T-helper 22 cell (primary cell): ENCODE results near the gene CHSY3.

ENCODE experiments used
- DNase-seq: peaks from one replicate; pipeline ENCODE4 v3.0.0-alpha.2; 2020; ENCODE audit warnings: low read depth

CHSY3 gene

DNA sequence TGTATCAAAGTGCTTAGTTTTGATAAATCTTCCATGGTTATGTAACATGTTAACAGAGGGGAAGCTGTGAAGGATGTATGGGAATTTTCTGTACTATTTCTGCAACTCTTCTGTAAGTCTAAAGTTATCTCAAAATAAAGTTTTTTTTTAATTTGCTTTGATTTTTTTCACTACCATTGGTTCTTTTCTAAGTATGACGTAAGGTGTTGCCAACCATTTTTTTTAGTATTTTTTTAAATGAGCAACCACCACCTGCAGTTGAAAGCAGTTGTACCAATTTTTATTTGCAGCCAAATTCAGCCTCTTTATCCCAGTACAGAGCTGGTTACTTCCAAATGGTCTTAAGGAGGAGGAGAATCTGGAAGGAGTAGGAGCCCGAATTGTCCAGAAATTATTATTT lies 192.2 kb downstream of the CHSY3 start:
- no peak for DNase-seq

DNA sequence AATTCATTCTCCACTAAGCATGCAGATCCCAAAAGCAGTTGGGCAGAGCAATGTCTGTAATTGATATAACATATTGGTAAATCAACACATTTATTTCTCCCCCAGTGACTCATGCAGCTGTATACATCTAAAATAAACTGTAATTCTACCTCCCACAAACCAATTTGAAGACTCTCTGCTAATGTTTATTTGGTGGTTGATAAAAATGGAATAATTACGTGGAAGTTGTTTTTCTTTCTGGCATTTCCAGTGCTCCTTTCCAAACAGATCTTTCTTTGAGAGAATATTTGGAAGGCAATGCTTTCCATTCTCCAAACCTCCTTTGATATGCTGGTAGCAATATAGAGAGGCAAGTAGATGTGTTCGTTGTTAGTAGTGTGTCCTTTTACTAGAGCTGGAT lies 194.7 kb downstream of the CHSY3 start:
- DNase-seq, result no peak

DNA sequence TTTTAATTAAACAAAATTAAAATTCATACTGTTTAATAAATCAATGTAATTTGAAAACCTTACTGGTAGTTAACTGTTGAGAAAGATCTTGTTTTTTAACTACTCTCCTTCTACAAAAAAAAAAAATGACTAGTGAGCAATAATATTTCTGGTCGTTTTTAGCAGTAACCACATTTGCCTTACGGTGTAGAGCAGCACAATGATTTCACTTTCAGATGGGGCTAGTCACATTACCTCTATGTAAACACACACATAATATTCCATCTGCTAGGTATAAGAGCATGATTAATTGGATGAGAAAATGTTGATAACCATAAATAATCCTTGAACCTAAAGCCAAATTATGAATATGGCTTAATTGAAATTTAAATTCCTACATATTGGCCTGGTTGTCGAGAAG lies 198.1 kb downstream of the CHSY3 start:
- DNase-seq, result no peak

DNA sequence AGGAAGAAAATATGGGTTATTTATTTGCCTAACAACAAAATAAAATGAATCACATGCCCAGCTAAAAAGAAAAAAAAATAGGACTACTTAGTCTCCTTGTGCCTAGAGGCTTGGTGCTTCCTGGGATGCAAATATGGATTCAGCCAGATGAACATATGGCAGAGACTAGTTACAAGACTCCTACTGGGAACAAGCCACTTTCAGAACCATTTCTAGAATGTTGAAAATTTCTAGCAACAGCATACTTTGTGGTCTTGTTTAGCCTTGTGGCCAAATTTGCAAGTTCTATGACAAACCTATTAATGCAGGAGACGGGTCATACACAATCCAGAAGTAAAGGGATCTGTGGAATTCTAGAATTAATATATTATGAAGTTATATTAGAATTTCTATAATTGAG lies 198.7 kb downstream of the CHSY3 start:
- no peak for DNase-seq

DNA sequence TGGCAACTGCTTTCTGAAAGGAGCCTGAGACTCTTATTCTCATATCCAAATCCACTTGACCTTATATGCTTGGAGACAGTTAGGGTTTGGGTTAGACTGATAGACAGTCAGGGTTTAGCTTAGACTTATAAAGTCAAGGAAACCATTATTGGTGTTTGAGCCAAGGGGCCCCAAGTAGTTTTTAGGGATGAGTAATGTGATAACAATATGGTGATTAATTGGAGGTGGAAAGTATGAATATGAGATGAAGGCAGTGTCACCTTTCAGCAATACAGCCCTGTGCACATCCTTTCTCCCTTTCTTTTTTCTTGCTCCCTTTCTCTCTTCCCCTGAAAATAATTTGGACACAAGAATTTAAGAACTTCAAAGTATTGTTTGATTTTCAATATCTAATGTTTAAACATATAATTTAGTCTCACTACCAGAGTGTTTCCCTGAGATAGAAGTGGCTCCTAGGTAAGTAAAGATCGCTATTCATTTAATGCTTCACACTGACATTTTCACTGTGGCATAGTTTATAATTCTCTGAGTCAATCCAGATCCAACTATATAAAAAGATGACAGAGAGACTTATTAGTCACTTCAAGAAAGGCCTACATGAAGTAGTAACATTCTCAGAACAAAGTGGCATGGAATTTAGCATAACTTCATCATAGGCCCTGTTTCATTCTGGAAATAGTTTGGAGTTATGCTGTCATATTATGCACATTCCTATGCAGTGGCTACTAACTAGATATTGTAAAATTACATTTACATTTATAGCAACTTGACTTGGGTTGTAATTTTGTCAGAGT lies 200.8 kb downstream of the CHSY3 start:
- no peak for DNase-seq

DNA sequence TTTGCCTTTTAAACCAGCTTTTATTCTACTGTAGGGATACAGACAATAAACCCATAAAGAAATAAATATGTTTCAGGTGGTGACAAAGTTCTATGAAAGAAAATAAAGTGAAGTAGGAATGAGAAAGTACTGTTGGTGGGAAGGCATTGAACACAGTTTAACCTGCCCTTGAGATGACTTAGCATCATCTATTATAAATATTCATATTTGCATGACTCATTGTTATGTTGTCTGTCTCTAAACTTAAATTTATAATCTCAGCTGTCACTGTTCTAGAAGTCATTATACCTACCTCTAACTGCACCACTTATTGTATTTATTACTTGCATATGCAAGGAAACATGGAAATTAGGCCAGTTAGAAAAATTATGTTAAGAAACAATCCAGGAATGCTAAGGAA lies 202.2 kb downstream of the CHSY3 start:
- no peak for DNase-seq

DNA sequence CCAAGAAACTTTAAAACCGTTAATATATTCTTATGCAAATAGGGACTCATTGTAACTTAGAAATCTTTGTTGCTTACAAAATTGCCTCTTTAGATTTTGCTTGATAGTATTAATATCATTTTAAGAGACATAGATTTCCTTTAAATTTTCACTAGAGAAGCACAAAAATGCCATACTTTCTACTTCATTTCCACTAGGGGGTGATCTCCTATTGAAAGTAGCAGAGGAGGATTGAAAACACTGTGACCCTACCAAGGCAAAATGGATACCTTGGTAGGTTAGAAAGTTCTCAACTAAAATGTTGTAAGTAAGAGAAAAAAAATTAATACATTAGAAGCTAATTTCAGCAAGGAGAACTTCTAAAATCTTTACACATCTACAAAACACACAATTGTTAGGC lies 204.9 kb downstream of the CHSY3 start:
- no peak for DNase-seq

DNA sequence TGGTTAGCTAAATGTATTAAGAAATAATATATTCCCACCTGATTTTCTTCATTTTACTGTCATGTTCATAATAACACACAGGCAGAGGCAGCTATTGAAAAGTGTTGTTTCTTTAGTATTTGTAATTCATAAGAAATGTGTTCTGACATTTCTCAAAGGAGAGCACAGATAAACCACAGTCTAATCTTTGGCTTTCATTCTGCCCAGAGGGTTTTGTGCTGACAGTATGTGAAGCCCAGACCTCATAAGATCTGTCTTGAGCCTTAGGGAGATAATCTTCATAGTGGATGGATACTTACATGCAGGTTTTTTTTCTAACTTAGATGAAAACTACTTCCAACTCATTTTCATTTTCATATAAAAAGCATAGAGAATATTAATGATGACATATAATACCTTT lies 206.1 kb downstream of the CHSY3 start:
- no peak for DNase-seq

DNA sequence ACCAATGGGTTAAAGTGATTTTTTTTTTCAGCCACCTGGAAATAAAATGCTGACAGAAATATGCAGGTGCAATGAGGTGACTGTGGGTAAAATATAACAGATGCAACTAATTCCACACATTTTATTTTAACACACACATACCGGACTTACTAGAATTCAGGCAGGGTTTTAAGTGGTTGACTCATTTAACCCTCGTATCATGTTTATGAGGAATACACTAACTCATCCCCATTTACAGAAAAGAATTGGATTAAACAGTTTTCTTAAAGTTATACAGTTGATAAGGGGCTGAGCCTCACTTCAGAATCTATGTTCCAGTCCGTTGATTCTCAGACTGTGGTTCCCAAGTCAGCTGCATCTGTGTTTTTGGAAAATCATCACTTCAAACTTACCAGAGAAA lies 207.5 kb downstream of the CHSY3 start:
- no peak for DNase-seq

DNA sequence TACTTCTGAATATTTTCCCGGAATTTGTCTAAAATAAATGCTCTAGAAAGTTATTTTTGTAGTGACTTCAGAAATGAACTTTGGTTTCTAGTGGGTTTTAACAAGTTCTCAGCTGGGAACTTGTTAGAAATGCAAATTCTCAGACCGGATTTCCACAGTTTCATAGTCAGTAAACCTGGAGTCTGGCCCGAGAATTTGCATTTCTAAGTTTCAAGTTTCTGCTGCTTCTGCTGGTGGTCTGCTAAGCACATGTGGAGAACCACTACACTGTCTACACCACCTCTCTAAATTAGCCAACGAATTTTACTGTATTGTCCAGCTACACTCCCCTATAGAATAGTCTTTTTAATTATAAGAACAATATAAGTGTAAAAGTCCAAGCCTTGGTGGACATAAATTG lies 208.0 kb downstream of the CHSY3 start:
- DNase-seq, result no peak

DNA sequence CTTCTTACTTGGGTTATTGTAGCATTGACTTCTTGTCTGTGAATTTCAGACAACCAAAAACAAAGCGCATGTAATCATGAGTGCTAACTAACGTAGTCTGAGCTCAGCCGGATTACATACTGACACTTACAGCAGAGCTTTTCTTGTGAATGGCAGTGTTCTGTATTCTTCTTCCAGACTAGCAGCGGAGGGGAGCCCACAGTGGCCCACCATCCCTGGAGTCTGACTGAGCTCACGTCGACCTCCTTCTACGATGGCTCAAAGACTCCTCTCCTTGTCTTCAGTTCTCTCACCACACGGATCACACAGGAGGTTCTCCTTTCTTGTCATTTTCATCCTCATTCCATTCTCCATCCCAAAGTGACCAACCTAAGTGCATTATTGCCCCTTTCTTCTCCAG lies 211.4 kb downstream of the CHSY3 start:
- no peak for DNase-seq

DNA sequence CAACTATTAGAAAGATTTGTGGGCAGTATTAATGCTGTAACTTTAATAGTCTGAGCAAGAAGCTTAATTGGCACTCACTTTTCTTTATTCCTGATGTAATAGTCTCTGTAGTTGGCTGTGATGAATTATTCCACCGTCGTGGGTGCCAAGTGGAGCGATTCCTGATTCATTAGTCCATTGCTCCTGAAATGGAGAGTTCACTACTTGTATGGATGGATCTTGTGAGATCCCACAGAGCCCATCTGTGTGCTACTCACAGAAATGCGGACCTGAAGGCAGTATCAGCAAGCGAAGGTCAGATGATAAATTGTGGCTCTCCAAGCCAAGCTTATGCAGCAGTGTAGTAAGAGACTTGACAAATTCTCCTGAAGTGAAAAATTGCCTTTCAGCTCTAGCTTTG lies 212.2 kb downstream of the CHSY3 start:
- DNase-seq, result no peak

DNA sequence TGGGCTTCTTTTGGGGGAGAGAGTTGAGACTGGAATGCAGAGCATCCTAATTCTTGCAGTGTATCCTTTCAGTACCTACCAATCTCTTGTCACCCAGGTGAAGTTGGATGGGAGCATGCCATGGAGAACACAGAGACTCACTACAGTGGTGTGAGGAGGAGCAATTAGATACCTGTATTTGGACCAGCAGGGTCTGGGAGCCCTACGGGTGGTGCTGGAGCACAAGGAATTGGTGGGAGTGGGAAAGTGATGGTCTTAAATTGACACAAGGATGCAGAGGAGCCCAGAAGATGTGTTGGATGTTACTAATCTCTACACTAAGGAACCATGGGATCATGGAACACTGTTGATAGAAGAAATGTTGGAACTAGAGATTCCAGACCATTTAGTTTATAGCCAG lies 212.7 kb downstream of the CHSY3 start:
- DNase-seq, result no peak

DNA sequence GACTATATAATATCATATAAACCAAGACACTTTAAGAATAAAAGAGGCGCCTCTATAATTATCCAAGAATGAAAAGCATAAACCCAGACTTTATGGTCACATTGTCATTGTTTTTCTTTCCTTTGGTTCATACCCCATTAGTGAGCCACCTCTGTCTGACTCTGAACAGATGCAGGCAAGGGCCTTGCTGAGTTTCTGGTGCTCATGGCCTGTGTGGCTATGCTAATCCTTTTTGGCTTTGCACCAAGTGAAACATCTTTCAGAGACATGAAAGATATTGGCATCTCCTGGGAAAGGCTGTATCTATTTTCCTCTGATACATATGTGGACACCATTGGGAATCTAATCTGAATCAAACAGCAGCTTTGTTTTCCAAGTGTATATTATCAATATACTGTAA lies 222.5 kb downstream of the CHSY3 start:
- no peak for DNase-seq

DNA sequence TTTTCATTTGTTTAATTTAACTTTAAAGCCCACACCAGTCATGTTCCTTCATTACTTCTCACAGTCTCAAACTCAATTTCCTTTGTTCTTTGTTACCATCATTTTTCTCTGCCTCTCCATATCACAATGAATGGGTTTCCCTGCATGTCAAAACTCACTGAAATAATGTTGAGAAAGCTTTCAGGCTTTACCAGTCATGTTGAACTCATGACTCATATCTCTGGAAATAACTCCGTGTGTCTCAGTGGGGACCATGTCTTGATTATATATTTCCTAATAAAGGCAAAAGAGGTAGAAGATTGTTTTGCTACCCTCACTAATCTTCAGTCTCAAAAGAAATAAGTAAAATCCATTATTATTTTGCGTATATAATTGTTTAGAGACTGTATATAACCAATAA lies 231.2 kb downstream of the CHSY3 start:
- no peak for DNase-seq

DNA sequence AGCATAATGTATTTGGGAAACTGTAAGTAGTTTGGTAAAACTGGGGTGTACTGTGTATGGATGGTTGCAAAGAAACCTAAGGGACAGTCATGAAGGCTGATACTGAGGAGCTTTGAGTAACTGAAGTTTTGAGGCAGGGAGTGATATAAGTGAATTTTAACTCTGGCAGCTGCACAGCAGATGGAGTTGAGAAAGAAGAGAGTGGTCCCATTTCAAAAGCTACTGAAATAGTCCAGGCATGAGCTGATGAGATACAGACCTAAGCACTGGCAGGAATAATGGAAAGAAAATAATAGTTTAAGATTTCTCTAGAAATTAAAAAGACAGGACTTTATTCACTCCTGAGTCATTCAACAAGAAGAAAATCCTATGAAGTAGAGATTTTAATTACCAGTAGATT lies 232.0 kb downstream of the CHSY3 start:
- no peak for DNase-seq

DNA sequence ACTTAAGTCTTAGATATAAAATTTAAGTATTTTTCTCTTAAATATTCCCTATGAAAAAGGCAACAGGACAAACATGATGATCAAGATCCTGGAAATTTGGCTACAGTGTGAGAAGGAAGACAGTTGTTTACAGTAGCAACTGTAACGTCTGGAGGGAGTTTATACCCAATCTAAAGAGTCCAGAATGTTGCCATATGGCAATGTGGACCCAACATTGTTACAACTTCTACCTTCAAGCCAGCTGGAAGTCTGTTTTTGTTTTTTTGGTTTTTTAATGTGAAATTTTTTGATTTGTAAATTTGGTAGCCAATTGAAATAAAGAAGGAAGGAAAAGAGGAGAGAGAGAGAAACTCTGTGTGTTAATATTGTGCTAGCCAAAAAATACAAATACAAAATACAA lies 233.4 kb downstream of the CHSY3 start:
- no peak for DNase-seq

DNA sequence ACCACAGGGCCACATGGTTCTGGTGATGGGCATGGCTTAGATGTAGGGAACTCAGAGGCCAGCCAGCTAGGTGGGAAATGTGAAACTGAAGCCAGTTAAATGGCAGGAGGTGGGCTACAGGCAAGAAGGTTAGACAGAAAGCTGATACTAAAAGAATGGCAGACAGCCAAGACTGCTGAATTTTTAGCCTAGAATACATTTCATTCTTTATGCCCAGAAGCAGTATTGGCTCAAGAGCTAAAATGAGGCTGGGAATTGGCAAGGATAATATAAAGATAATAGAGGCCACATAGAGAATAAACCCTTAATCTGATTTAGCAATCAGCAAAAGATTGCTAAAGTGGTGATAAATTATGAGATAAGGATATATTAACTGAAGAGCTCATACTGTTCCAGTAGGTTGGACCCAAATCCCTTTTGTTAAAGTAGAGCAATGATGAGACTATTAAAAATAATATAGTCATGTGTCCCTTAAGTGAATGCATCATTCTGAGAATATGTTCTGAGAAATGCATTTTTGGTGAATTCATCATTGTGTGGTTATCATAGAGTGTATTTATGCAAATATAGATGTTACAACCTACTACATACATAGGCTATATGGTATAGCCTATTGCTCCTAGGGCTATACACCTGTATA lies 234.3 kb downstream of the CHSY3 start:
- DNase-seq, result no peak

DNA sequence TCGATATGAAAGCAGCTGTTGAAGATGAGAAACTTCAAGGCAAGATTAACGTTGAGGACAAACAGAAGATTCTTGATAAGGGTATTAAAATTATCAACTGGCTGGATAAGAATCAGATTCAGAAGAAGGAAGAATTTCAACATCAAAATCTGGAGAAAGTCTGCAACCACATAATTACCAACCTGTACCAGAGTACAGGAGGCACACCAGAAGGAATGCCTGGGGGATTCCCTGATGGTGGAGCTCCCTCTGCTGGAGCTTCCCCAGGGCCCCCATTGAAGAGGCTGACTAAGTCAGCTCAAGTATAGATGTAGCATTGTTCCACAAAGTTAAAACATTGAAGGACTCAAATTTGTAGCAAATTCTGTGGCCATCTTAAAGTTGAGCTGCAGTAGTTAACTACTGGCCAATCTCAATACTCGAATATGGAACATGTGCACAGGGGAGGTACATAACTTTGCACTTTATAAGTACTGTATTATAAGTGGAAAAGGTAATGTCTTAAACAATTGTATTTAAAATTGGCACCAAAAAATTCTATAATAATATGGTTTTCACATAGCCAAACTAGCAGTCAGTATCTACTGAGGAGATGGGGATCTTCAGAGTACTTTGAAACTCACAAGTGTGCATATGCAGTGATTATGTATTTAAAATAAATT lies 237.5 kb downstream of the CHSY3 start:
- DNase-seq, result no peak

DNA sequence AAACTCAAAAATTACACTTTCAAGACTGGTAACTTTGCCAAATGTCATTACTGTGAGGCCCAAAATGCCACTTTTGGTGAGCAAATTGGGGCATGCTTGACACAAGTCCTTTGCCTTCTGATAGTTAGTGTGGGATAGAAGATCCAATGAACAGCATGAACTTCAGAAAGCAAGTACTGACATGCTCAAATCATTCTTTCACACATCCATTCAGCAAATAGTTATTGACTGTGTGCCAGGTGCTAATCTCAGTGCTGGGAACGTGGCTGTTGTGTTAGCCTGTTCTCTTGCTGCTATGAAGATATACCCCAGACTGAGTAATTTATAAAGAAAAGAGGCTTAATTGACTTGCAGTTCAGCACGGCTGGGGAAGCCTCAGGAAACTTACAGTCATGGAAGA lies 247.0 kb downstream of the CHSY3 start:
- DNase-seq, result no peak

DNA sequence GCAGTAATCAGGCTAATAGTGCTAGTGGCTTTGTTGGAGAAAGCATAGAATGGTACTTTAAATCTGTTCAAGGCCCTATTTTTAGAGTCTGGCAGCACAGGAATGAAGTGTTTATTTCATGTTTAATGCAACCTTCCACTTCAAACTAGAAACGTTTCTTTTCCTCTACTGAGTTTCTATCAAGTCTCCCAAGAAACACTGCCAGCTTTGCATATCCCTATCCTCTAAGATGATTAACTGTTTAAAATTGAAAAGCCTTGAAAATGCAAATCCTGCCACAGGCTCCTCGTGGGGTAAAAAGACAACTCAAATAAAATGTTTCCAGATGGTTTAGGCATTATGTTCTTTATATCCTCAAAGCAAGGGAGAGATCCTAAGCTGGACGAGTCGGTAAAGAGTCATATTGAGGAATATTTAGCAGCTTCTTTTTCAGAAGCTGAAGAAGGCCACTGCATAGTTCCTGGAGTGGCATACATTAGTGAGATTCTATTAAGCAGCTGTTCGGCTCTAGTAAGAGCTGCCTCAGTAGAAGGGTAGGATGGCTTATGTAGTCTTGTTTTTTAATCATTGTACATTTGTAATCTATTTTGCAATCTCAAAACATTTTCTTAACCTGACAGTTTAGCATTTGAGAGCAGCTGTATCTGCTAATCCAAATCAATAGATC lies 251.2 kb downstream of the CHSY3 start:
- DNase-seq, result no peak

DNA sequence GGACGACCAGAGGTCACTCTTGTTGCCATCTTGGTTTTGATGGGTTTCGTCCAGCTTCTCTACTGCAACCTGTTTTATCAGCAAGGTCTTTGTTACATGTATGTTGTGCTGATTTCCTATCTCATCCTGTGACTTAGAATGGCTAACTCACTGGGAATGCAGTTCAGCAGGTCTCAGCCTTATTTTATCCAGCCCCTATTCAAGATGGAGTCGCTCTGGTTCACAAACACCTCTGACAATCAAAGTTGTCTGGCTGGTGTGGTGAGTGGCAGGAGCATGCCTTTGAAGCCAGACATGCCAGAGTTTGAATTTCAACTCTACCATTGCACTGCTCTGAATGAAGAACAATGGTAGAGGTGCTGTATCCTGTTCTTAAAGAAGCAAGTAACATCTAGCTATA lies 253.8 kb downstream of the CHSY3 start:
- DNase-seq, result no peak

DNA sequence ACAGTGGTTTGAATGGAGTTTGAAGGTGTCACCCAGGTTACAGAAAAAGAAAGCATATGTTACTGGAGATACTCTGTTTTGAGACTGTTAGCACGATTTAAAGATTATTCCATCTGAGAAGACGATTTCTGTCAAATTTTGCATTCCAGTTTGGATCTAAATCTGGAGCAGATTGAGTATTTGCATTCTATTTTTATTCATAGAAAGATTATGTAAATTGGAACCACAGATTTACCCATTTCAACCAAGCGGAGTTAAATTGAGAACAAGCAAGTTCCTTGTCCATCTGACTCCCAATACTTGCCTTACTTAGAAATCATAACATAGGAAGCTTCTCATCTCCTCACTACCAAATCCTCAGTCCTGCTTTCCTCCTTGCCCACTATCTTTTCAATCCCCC lies 255.7 kb downstream of the CHSY3 start:
- DNase-seq, result no peak
